ENCODE measurements around the gene JMJD8. TPM values are rescaled to one million over a fixed set of nuclear protein-coding genes. Genes with fewer than 3 reads are reported as not detected.

The JMJD8 gene
- total RNA-seq, 1 experiment from 2014 or later, result 33.4 TPM

DNA sequence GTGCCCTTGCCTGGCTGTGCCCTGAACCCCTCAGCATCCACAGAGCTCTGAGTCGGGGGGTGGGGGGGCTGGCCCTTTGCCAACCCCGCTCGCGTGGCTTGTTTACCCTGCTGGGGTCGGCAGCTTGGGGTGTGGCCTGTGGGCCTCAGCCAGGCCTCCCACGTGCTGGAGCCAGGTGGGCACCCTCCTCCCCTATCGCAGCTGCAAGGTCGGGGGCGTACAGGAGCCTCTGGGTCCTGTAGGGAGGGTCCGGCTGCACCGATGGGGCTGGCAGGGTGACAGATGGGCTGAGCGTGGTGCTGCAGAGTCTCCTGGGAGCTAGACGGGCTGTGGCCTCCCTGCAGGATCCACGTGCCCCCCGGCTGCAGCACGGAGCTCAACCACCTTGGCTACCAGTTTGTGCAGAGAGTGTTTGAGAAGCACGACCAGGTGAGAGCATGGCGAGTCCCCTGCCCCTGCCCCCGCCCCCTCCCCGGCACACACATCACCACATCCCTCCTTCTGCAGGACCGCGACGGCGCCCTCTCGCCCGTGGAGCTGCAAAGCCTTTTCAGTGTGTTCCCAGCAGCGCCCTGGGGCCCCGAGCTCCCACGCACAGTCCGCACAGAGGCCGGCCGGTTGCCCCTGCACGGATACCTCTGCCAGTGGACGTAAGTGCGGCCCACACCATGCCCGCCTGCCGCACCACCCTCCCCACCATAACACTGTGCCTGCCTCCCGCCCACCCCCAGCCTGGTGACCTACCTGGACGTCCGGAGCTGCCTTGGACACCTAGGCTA lies 12.6 kb downstream of the JMJD8 start:
- POLR2A ChIA-PET, result no interaction called here

DNA sequence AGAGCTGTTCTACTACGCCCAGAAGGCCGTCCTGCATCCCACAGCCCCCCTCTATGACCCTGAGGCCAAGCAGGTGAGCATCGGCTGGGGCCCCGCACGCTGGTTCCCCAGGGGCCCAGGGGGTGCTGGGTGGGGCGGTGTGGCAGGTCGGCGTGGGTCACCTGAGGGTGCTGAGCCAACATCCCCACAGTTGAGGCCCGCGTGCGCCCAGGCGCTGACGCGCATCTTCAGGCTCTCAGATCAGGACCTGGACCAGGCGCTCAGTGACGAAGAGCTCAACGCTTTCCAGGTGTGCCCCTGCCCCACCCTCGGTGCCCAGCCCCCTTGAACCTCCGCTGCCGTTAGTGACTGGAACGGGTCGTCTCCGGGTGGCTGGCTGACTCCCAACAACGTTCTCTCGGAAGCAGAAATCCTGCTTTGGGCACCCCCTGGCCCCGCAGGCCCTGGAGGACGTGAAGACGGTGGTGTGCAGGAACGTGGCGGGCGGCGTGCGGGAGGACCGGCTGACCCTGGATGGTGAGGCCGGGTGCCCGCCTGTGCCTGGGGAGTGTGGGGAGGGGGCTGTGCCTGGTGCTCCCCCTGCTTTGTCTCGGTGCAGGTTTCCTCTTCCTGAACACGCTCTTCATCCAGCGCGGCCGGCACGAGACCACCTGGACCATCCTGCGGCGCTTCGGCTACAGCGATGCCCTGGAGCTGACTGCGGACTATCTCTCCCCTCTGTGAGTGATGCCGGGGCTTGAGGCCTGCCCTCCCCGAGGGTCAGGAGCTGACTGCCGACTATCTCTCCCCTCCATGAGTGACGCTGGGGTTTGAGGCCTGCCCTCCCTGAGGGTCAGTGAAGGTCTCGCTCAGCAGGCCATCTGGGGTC lies 13.4 kb downstream of the JMJD8 start:
- H3K9me3 Mint-ChIP-seq (ENCODE audit: unreplicated experiment), result no peaks in the 10 kb centered on the region
- peaks cover 48% of the 10 kb centered on the region for H3K36me3 Mint-ChIP-seq (ENCODE audit: insufficient read depth, unreplicated experiment)
- POLR2A ChIA-PET, result interaction anchor here (0.5 kb wide), 1 partner anchor 473 kb away, joined by 3 read pairs; no protein-coding TSS in a partner anchor

More for the DNA sequence above, 12.6 kb downstream of the JMJD8 start:
- no peak overlapping the region for H3K27ac Mint-ChIP-seq (ENCODE audit: low read depth, unreplicated experiment)
- intact Hi-C loops (cut with micrococcal nuclease), result no loop called here
- CTCF ChIA-PET, result interaction anchor here (0.6 to 1.7 kb wide), 2 partner anchors 9 to 1218 kb away, joined by 3 to 4 read pairs; no protein-coding TSS in a partner anchor
- TF ChIP-seq, protein P1, sequence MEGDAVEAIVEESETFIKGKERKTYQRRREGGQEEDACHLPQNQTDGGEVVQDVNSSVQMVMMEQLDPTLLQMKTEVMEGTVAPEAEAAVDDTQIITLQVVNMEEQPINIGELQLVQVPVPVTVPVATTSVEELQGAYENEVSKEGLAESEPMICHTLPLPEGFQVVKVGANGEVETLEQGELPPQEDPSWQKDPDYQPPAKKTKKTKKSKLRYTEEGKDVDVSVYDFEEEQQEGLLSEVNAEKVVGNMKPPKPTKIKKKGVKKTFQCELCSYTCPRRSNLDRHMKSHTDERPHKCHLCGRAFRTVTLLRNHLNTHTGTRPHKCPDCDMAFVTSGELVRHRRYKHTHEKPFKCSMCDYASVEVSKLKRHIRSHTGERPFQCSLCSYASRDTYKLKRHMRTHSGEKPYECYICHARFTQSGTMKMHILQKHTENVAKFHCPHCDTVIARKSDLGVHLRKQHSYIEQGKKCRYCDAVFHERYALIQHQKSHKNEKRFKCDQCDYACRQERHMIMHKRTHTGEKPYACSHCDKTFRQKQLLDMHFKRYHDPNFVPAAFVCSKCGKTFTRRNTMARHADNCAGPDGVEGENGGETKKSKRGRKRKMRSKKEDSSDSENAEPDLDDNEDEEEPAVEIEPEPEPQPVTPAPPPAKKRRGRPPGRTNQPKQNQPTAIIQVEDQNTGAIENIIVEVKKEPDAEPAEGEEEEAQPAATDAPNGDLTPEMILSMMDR (IDR thresholded peaks at IDR 0.05; ENCODE audit: unreplicated experiment), result no peak
- no peaks in the 10 kb centered on the region for H3K27me3 Mint-ChIP-seq (ENCODE audit: insufficient read depth, unreplicated experiment)
- no TSS peak for BruUV-seq (replicated peaks)
- no peaks in the 10 kb centered on the region for H3K4me1 Mint-ChIP-seq (ENCODE audit: insufficient read depth, unreplicated experiment)
- H3K36me3 Mint-ChIP-seq (ENCODE audit: insufficient read depth, unreplicated experiment), result peaks cover 50% of the 10 kb centered on the region
- DNase-seq (ENCODE audit: unreplicated experiment), result no peak
- H3K4me3 Mint-ChIP-seq (ENCODE audit: unreplicated experiment), result no peak overlapping the region
- no peaks in the 10 kb centered on the region for H3K9me3 Mint-ChIP-seq (ENCODE audit: unreplicated experiment)

DNA sequence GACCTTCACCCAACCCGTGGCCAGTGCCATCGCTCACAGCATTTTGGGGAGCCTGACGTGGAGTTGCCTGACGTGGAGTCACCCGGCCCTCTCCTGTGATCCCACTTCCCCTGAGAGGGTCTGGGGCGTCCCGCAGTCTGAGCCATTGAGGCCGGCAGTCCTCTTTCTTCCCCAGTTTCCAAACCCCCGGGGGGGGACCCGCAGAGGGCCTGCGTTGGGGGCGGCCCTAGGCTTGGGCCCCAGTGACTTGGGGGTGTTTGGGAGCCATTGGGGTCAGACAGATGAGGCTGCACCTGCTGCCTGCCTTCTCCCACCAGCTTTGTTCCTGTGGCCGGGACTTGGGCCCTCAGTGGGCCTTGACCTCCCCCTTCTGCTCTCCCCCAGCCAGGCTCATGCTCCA lies 14.5 kb downstream of the JMJD8 start:
- Mint-ChIP-seq H3K27me3 (ENCODE audit: insufficient read depth, unreplicated experiment) (no peaks in the 10 kb centered on the region), H3K4me1 (ENCODE audit: insufficient read depth, unreplicated experiment) (no peaks in the 10 kb centered on the region), H3K9me3 (ENCODE audit: unreplicated experiment) (no peaks in the 10 kb centered on the region), H3K27ac (ENCODE audit: low read depth, unreplicated experiment) (no peak overlapping the region), H3K4me3 (ENCODE audit: unreplicated experiment) (peak overlapping the region; percentile 75), H3K36me3 (ENCODE audit: insufficient read depth, unreplicated experiment) (peaks cover 37% of the 10 kb centered on the region)
- DNase-seq (ENCODE audit: unreplicated experiment), result no peak
- TF ChIP-seq, protein P1 (IDR thresholded peaks at IDR 0.05; ENCODE audit: unreplicated experiment), result no peak
- POLR2A ChIA-PET, result interaction anchor here (0.7 to 3.2 kb wide), 5 partner anchors 11 to 46 kb away, joined by 3 to 17 read pairs (median 6); partner anchors contain the start of genes STUB1 and WDR90
- intact Hi-C loops (cut with micrococcal nuclease), result no loop called here
- CTCF ChIA-PET, result interaction anchor here (1.0 kb wide), 1 partner anchor 9 kb away, joined by 6 read pairs; no protein-coding TSS in a partner anchor
- no TSS peak for BruUV-seq (replicated peaks)

More for the DNA sequence above, 13.4 kb downstream of the JMJD8 start:
- TF ChIP-seq, protein P1 (IDR thresholded peaks at IDR 0.05; ENCODE audit: unreplicated experiment), result no peak
- CTCF ChIA-PET, result interaction anchor here (0.6 to 1.7 kb wide), 3 partner anchors 8 to 1484 kb away, joined by 3 to 4 read pairs (median 3); no protein-coding TSS in a partner anchor
- no peak for DNase-seq (ENCODE audit: unreplicated experiment)
- no peaks in the 10 kb centered on the region for H3K27me3 Mint-ChIP-seq (ENCODE audit: insufficient read depth, unreplicated experiment)
- H3K4me1 Mint-ChIP-seq (ENCODE audit: insufficient read depth, unreplicated experiment), result no peaks in the 10 kb centered on the region
- intact Hi-C loops (cut with micrococcal nuclease), result no loop called here
- H3K27ac Mint-ChIP-seq (ENCODE audit: low read depth, unreplicated experiment), result no peak overlapping the region
- TSS peak; percentile 11 for BruUV-seq (replicated peaks)
- no peak overlapping the region for H3K4me3 Mint-ChIP-seq (ENCODE audit: unreplicated experiment)

All from MCF 10A (cell line).